ENCODE results near the gene PRSS27.
A peak's percentile ranks its signal among the peaks of the same experiment; 100 is the strongest.
"Not testable (repeated sequence)": the region's sequence is repeated elsewhere in the genome, so short reads cannot be mapped to it uniquely, and the experiment has no call there.

Gene PRSS27

DNA sequence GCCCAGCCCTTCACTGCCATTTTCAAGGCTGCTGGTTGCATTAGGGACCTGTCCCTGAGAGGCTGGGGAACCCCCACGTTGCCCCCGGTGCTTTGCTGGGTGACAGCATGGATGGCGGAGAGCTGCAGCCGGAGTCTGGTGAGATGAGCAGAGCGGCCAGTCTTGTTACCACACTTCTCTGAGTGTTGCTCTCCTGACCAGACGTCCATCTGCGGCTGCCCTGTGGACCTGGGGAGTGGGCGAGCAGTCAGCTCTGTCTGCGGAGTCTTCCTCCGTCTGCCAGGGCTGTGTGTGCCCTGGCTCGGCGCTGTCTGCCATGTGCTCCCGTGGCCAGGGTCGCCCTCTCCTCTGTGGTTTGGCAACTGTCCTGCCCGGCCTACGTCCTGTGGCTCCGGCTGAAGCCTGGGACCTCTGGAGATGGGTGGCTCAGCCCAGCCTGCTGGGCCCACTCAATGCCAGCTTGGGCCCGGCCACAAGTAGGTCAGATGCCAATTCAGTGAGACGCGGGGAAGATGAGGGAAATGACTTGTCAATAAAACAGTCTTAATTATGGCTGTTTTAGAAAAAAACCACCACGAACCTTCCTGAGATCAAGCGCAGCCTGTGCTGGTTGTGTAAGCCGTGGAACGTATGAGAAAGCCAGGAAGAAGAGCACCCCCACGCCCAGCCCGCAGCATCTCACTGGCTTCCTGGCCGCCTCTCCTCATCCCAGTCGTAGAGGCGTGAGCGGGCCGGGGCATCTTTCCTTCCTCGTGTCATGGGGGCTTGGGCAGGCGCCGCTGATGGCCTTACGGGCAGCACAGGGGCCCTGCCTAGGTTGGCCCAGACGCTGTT lies 29.8 kb downstream of the PRSS27 start:
- Histone ChIP-seq H4K8ac (ENCODE audit: low read depth, low read length) (no peak overlapping the region), H3K79me1 (ENCODE audit: low read depth, low read length) (peaks cover 21% of the 10 kb centered on the region), H2BK12ac (ENCODE audit: low read length) (peak overlapping the region; percentile 41), H2BK5ac (ENCODE audit: low read length) (no peak overlapping the region), H3K9ac (ENCODE audit: low read depth, low read length, poor library complexity) (no peak overlapping the region), H3K4me2 (ENCODE audit: insufficient read depth, low read length, poor library complexity, severe bottlenecking) (no peak overlapping the region), H3K4me3 (ENCODE audit: low read length in 2 of 2) (peak overlapping the region in 1 of 2 donors; percentile 65), H3K18ac (ENCODE audit: low read length) (no peak overlapping the region), H3K4ac (ENCODE audit: low read length) (no peak overlapping the region), H3K36me3 (replicated peaks in 1 of 2; ENCODE audit: control insufficient read depth in 2 of 2, insufficient read depth in 2 of 2, low read length in 2 of 2) (peaks cover 0 to 19% of the 10 kb centered on the region in 2 donors), H3K4me1 (ENCODE audit: control insufficient read depth in 2 of 2, insufficient read depth in 1 of 2, low read depth in 1 of 2, low read length in 2 of 2) (peaks cover 5 to 8% of the 10 kb centered on the region in 2 donors), H2BK120ac (ENCODE audit: low read depth, low read length) (no peak overlapping the region), H3K27me3 (ENCODE audit: control insufficient read depth in 3 of 3, insufficient read depth in 3 of 3, low read depth in 1 of 3, low read length in 3 of 3) (no peaks in the 10 kb centered on the region), H2AK5ac (ENCODE audit: low read depth, low read length) (no peak overlapping the region), H2BK15ac (ENCODE audit: low read length) (no peak overlapping the region), H4K91ac (ENCODE audit: low read depth, low read length, poor library complexity) (no peak overlapping the region), H2AFZ (ENCODE audit: low read length) (no peak overlapping the region), H3K27ac (replicated peaks; ENCODE audit: low read length) (no peak overlapping the region), H3K14ac (ENCODE audit: low read length) (no peak overlapping the region), H3K23ac (ENCODE audit: low read depth, low read length, poor library complexity) (no peak overlapping the region), H3K9me3 (replicated peaks in 1 of 2; ENCODE audit: control insufficient read depth in 2 of 2, insufficient read depth in 1 of 2, low read depth in 1 of 2, low read length in 2 of 2) (no peaks in the 10 kb centered on the region)
- no CpG with 5 or more reads among the region's 36 CpGs for WGBS, 2 donors (ENCODE audit: extremely low coverage in 2 of 2, insufficient read length in 2 of 2, insufficient replicate concordance in 1 of 2)
- DNase-seq (ENCODE audit: low spot score) = no peak

DNA sequence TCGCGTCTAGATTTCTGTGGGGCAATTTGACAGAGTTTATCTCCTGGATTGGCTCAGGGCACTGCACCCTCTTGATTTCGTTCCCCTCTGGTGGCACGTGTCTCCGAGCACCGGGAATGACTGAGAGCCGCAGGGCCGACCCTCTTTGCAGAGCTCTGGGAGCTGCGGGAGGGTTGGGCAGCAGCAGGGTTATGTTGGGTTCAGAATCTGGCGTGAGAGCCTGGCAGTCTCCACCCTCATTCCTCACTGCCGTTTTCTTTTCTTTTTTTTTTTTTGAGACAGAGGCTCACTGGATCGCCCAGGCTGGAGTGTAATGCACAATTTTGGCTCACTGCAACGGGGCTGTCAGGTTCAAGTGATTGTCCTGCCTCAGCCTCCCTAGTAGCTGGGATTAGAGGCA lies 30.6 kb downstream of the PRSS27 start:
- not testable (repeated sequence) for H4K8ac ChIP-seq (ENCODE audit: low read depth, low read length); H3K27me3 ChIP-seq (ENCODE audit: control insufficient read depth in 3 of 3, insufficient read depth in 3 of 3, low read depth in 1 of 3, low read length in 3 of 3); H4K91ac ChIP-seq (ENCODE audit: low read depth, low read length, poor library complexity); H3K23ac ChIP-seq (ENCODE audit: low read depth, low read length, poor library complexity); H3K14ac ChIP-seq (ENCODE audit: low read length); H2BK15ac ChIP-seq (ENCODE audit: low read length); H2AFZ ChIP-seq (ENCODE audit: low read length); H2BK5ac ChIP-seq (ENCODE audit: low read length); DNase-seq (ENCODE audit: low spot score); H3K4me2 ChIP-seq (ENCODE audit: insufficient read depth, low read length, poor library complexity, severe bottlenecking); H3K9me3 ChIP-seq (replicated peaks in 1 of 2; ENCODE audit: control insufficient read depth in 2 of 2, insufficient read depth in 1 of 2, low read depth in 1 of 2, low read length in 2 of 2); H3K4me3 ChIP-seq (ENCODE audit: low read length in 2 of 2); H2AK5ac ChIP-seq (ENCODE audit: low read depth, low read length); H3K18ac ChIP-seq (ENCODE audit: low read length); H2BK120ac ChIP-seq (ENCODE audit: low read depth, low read length); H3K9ac ChIP-seq (ENCODE audit: low read depth, low read length, poor library complexity); H3K4me1 ChIP-seq (ENCODE audit: control insufficient read depth in 2 of 2, insufficient read depth in 1 of 2, low read depth in 1 of 2, low read length in 2 of 2); H3K4ac ChIP-seq (ENCODE audit: low read length); H3K27ac ChIP-seq (replicated peaks; ENCODE audit: low read length); H2BK12ac ChIP-seq (ENCODE audit: low read length)
- WGBS, 2 donors (ENCODE audit: extremely low coverage in 2 of 2, insufficient read length in 2 of 2, insufficient replicate concordance in 1 of 2) = no CpG with 5 or more reads among the region's 13 CpGs
- peaks cover 21% of the 10 kb centered on the region for H3K79me1 ChIP-seq (ENCODE audit: low read depth, low read length)
- H3K36me3 ChIP-seq (replicated peaks in 1 of 2; ENCODE audit: control insufficient read depth in 2 of 2, insufficient read depth in 2 of 2, low read length in 2 of 2) = peaks cover 0 to 19% of the 10 kb centered on the region in 2 donors

DNA sequence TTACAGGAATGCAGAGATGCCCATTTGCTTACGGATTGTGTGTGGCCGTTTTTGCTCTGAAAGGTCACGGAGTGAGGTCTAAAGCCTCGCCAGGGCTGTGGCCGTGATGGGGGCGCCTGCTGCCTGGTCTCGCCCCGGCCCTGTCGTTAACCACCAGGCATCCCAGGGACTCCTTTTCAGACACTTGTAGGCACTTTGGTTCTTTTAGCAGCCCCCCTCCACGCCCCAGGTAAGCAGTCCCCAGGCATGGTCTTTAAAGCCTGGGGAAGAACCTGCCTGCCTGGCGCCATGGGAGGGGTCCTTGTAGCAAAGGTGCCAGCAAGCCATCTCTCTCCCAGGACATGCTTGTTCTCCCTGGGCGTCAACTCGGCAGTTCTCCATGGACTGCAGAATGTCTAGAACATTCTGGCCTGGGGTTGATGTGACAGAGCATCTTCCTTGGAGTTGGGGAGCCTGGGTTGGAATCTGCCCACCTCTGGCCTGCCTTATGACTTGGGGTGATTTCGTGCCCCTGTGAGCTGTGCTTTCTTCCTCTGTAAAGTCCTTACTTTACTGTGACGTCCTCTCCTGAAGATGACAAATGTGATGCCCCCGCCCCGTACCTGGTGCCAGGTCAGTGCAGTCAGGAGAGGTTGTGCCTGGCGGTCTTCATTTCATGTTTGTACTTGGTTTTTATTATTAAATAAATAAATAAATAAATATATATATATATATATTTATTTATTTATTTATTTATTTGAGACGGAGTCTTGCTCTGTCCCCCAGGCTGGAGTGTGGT lies 32.3 kb downstream of the PRSS27 start:
- Histone ChIP-seq H4K8ac (ENCODE audit: low read depth, low read length) (no peak overlapping the region), H3K4me3 (ENCODE audit: low read length in 2 of 2) (no peak overlapping the region), H3K14ac (ENCODE audit: low read length) (no peak overlapping the region), H2BK5ac (ENCODE audit: low read length) (no peak overlapping the region), H2BK120ac (ENCODE audit: low read depth, low read length) (no peak overlapping the region), H2AFZ (ENCODE audit: low read length) (no peak overlapping the region), H3K79me1 (ENCODE audit: low read depth, low read length) (peaks cover 19% of the 10 kb centered on the region), H3K27me3 (ENCODE audit: control insufficient read depth in 3 of 3, insufficient read depth in 3 of 3, low read depth in 1 of 3, low read length in 3 of 3) (no peaks in the 10 kb centered on the region), H3K4me2 (ENCODE audit: insufficient read depth, low read length, poor library complexity, severe bottlenecking) (no peak overlapping the region), H3K23ac (ENCODE audit: low read depth, low read length, poor library complexity) (no peak overlapping the region), H4K91ac (ENCODE audit: low read depth, low read length, poor library complexity) (no peak overlapping the region), H2BK12ac (ENCODE audit: low read length) (no peak overlapping the region), H3K4me1 (ENCODE audit: control insufficient read depth in 2 of 2, insufficient read depth in 1 of 2, low read depth in 1 of 2, low read length in 2 of 2) (peaks cover 1 to 3% of the 10 kb centered on the region in 2 donors), H3K27ac (replicated peaks; ENCODE audit: low read length) (no peak overlapping the region), H3K9me3 (replicated peaks in 1 of 2; ENCODE audit: control insufficient read depth in 2 of 2, insufficient read depth in 1 of 2, low read depth in 1 of 2, low read length in 2 of 2) (no peaks in the 10 kb centered on the region), H3K36me3 (replicated peaks in 1 of 2; ENCODE audit: control insufficient read depth in 2 of 2, insufficient read depth in 2 of 2, low read length in 2 of 2) (peaks cover 0 to 19% of the 10 kb centered on the region in 2 donors), H3K4ac (ENCODE audit: low read length) (no peak overlapping the region), H2AK5ac (ENCODE audit: low read depth, low read length) (no peak overlapping the region), H3K9ac (ENCODE audit: low read depth, low read length, poor library complexity) (no peak overlapping the region), H2BK15ac (ENCODE audit: low read length) (no peak overlapping the region), H3K18ac (ENCODE audit: low read length) (no peak overlapping the region)
- WGBS, 2 donors (ENCODE audit: extremely low coverage in 2 of 2, insufficient read length in 2 of 2, insufficient replicate concordance in 1 of 2) = no CpG with 5 or more reads among the region's 19 CpGs
- no peak for DNase-seq (ENCODE audit: low spot score)

DNA sequence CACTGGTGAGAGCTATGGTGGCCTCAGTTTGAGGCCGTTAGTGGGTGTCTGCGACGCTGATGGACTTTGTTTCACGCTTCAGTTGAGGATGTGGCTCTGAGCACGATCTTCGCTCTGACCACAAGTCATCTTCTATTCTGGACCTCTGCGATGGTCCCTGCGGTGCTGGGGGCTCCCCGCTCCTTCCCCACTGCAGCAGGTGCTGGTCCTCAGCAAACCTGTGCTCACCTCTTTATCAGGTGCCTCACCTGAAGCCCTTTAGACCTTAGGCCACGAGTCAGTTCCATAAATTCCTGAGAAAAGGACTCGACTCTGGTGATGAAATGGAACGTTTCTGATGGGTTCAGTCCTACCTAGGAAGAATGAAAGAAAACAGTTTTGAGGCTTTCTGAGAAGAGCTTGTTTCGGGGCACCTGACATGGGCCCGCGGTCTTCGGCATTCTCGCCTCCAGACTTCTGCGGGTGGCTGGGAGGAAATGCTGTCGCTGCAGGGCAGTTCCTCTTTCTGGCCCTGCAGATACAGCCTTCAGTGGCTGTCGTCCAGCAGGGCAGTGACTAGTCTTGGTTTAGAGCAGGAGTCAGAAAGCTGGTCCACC lies 33.0 kb downstream of the PRSS27 start:
- no peaks in the 10 kb centered on the region for H3K9me3 ChIP-seq (replicated peaks in 1 of 2; ENCODE audit: control insufficient read depth in 2 of 2, insufficient read depth in 1 of 2, low read depth in 1 of 2, low read length in 2 of 2)
- H3K4ac ChIP-seq (ENCODE audit: low read length) = no peak overlapping the region
- no peak overlapping the region for H2BK5ac ChIP-seq (ENCODE audit: low read length)
- H2BK12ac ChIP-seq (ENCODE audit: low read length) = no peak overlapping the region
- no peak overlapping the region for H3K14ac ChIP-seq (ENCODE audit: low read length)
- H2BK120ac ChIP-seq (ENCODE audit: low read depth, low read length) = no peak overlapping the region
- H2BK15ac ChIP-seq (ENCODE audit: low read length) = no peak overlapping the region
- no peak overlapping the region for H3K4me2 ChIP-seq (ENCODE audit: insufficient read depth, low read length, poor library complexity, severe bottlenecking)
- no peaks in the 10 kb centered on the region for H3K27me3 ChIP-seq (ENCODE audit: control insufficient read depth in 3 of 3, insufficient read depth in 3 of 3, low read depth in 1 of 3, low read length in 3 of 3)
- peaks cover 1 to 2% of the 10 kb centered on the region in 2 donors for H3K4me1 ChIP-seq (ENCODE audit: control insufficient read depth in 2 of 2, insufficient read depth in 1 of 2, low read depth in 1 of 2, low read length in 2 of 2)
- H3K4me3 ChIP-seq (ENCODE audit: low read length in 2 of 2) = no peak overlapping the region
- H3K27ac ChIP-seq (replicated peaks; ENCODE audit: low read length) = no peak overlapping the region
- no peak overlapping the region for H2AFZ ChIP-seq (ENCODE audit: low read length)
- H4K91ac ChIP-seq (ENCODE audit: low read depth, low read length, poor library complexity) = no peak overlapping the region
- no peak overlapping the region for H3K23ac ChIP-seq (ENCODE audit: low read depth, low read length, poor library complexity)
- H3K9ac ChIP-seq (ENCODE audit: low read depth, low read length, poor library complexity) = no peak overlapping the region
- no peak overlapping the region for H3K18ac ChIP-seq (ENCODE audit: low read length)
- H3K79me1 ChIP-seq (ENCODE audit: low read depth, low read length) = peaks cover 21% of the 10 kb centered on the region
- H2AK5ac ChIP-seq (ENCODE audit: low read depth, low read length) = no peak overlapping the region
- DNase-seq (ENCODE audit: low spot score) = no peak
- no CpG with 5 or more reads among the region's 20 CpGs for WGBS, 2 donors (ENCODE audit: extremely low coverage in 2 of 2, insufficient read length in 2 of 2, insufficient replicate concordance in 1 of 2)
- no peak overlapping the region for H4K8ac ChIP-seq (ENCODE audit: low read depth, low read length)
- H3K36me3 ChIP-seq (replicated peaks in 1 of 2; ENCODE audit: control insufficient read depth in 2 of 2, insufficient read depth in 2 of 2, low read length in 2 of 2) = peaks cover 0 to 17% of the 10 kb centered on the region in 2 donors
